WERI-Rb-1 (cell line): ENCODE measurements around the gene FSCN2.

ENCODE experiments used
- DNase-seq: peaks from one replicate; pipeline ENCODE4 v3.0.0-alpha.2; 2020
- H3K27ac ChIP-seq: fragments of 250-450 bp; sonication (Bioruptor Pico); 2 replicates; pipeline ENCODE4 v1.5.1; 2020; ENCODE audit warnings: mild to moderate bottlenecking, moderate library complexity
- H3K27me3 ChIP-seq: fragments of 250-450 bp; sonication (Bioruptor Pico); 2 replicates; pipeline ENCODE4 v1.5.1; 2021; ENCODE audit warnings: mild to moderate bottlenecking, low read depth, moderate library complexity; ENCODE audit not compliant: insufficient read depth, severe bottlenecking
- H3K36me3 ChIP-seq: fragments of 250-450 bp; sonication (Bioruptor Pico); 2 replicates; pipeline ENCODE4 v1.5.1; 2020; ENCODE audit warnings: mild to moderate bottlenecking, moderate library complexity
- H3K4me3 ChIP-seq: 2 replicates; pipeline ENCODE4 v1.5.1; 2011; ENCODE audit warnings: low read depth, mild to moderate bottlenecking, control low read depth, low read length
- H3K9me3 ChIP-seq: fragments of 250-450 bp; sonication (Bioruptor Pico); 2 replicates; pipeline ENCODE4 v1.5.1; 2021; ENCODE audit warnings: mild to moderate bottlenecking, moderate library complexity; ENCODE audit not compliant: severe bottlenecking
- CTCF ChIP-seq: IDR thresholded peaks from 2 replicates; pipeline ENCODE4 v1.5.1; 2011; ENCODE audit warnings: low read depth, mild to moderate bottlenecking, control low read depth, inconsistent platforms, low read length

FSCN2 gene

GRCh38 chr17:81564778-81565177 is 36.6 kb downstream of the FSCN2 start:
- no peak overlapping the region for H3K27ac ChIP-seq
- peaks cover 99% of the 10 kb centered on the region for H3K36me3 ChIP-seq
- TF ChIP-seq CTCF: no peak
- no peak for DNase-seq
- H3K27me3 ChIP-seq: no peaks in the 10 kb centered on the region
- no peaks in the 10 kb centered on the region for H3K9me3 ChIP-seq
- H3K4me3 ChIP-seq: no peak overlapping the region

DNA sequence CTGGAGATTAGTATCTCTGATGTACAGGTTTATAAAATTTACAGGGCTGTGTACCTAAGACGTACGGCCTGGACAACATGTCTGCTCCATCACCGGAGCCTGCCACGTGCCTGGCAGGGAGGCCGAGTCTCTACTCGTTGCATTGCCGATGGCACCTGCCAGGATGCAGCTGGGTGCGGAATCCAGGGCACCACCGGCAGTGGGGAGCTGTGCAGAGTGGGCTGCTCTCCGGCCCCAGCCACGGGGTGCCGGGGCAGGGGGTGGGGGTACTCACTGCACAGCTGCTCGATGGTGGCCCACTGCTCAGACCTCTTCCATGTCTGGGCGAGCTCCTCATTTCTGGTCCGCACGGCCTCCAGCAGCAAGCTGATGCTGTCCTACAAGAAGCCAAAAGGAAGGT is 37.1 kb downstream of the FSCN2 start:
- Histone ChIP-seq H3K36me3 (peaks cover 99% of the 10 kb centered on the region), H3K4me3 (no peak overlapping the region), H3K27me3 (no peaks in the 10 kb centered on the region), H3K9me3 (no peaks in the 10 kb centered on the region), H3K27ac (no peak overlapping the region)
- no peak for DNase-seq
- no peak for TF ChIP-seq CTCF

GRCh38 chr17:81566461-81567126 is 38.4 kb downstream of the FSCN2 start:
- Histone ChIP-seq H3K9me3 (no peaks in the 10 kb centered on the region), H3K36me3 (peaks cover 99% of the 10 kb centered on the region), H3K27ac (peak overlapping the region; percentile 16), H3K4me3 (no peak overlapping the region), H3K27me3 (no peaks in the 10 kb centered on the region)
- no peak for TF ChIP-seq CTCF
- no peak for DNase-seq

GRCh38 chr17:81567191-81567590 is 39.0 kb downstream of the FSCN2 start:
- no peaks in the 10 kb centered on the region for H3K9me3 ChIP-seq
- H3K27ac ChIP-seq: no peak overlapping the region
- no peak overlapping the region for H3K4me3 ChIP-seq
- H3K36me3 ChIP-seq: peaks cover 99% of the 10 kb centered on the region
- DNase-seq: no peak
- no peak for TF ChIP-seq CTCF
- H3K27me3 ChIP-seq: no peaks in the 10 kb centered on the region

DNA sequence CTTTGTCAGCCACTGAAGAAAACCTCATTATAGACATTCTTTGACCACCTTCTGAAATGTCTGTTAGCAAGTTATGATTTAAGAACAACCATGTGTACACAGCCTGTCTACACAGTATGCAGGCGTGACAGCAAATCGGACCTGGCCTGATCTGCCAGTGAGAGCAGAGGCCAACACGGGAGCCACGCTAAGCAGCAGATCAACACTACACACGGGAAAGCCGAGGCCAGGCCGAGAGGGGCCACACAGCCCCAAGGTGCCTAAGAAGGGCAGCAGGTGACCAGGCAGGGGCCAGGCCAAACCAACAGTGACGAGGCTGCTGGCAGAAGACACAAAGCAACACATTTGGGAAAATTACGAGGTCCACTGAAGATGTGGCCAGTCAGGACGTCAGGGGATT is 40.2 kb downstream of the FSCN2 start:
- H3K36me3 ChIP-seq: peaks cover 99% of the 10 kb centered on the region
- no peak overlapping the region for H3K4me3 ChIP-seq

More for the DNA sequence above, 40.2 kb downstream of the FSCN2 start:
- H3K27me3 ChIP-seq: no peaks in the 10 kb centered on the region
- no peak for TF ChIP-seq CTCF
- H3K27ac ChIP-seq: no peak overlapping the region
- DNase-seq: no peak
- H3K9me3 ChIP-seq: no peaks in the 10 kb centered on the region
